GM21723 (cell line): ENCODE results near the gene NCAM1.
"Not testable (repeated sequence)": the region's sequence is repeated elsewhere in the genome, so short reads cannot be mapped to it uniquely, and the experiment has no call there.

Experiments used
- ATAC-seq: cut with Tn5 transposase; IDR thresholded peaks from one replicate; pipeline ENCODE4 v1.9.1; 2021; ENCODE audit warnings: mild to moderate bottlenecking, moderate library complexity; ENCODE audit not compliant: unreplicated experiment

NCAM1 gene

GRCh38 chr11:113019711-113020110, 58.5 kb downstream of the NCAM1 start:
- no peak for ATAC-seq

- ATAC-seq, result no peak
Observed at GRCh38 chr11:113021111-113021510, 59.9 kb downstream of the NCAM1 start.

GRCh38 chr11:113022262-113022661, 61.0 kb downstream of the NCAM1 start:
- no peak for ATAC-seq

GRCh38 chr11:113023228-113023627, 62.0 kb downstream of the NCAM1 start:
- ATAC-seq, result no peak

- ATAC-seq, result no peak
Observed at GRCh38 chr11:113023986-113024385, 62.8 kb downstream of the NCAM1 start.

GRCh38 chr11:113026778-113027177, 65.6 kb downstream of the NCAM1 start:
- ATAC-seq, result no peak

- no peak for ATAC-seq
Observed at GRCh38 chr11:113034576-113034975, 73.4 kb downstream of the NCAM1 start.

- ATAC-seq, result no peak
Observed at GRCh38 chr11:113035708-113036107, 74.5 kb downstream of the NCAM1 start.

- no peak for ATAC-seq
Observed at GRCh38 chr11:113043698-113044097, 82.5 kb downstream of the NCAM1 start.

GRCh38 chr11:113045146-113045545, 83.9 kb downstream of the NCAM1 start:
- no peak for ATAC-seq

- no peak for ATAC-seq
Observed at GRCh38 chr11:113046866-113047265, 85.6 kb downstream of the NCAM1 start.

GRCh38 chr11:113048820-113049768, 87.9 kb downstream of the NCAM1 start:
- no peak for ATAC-seq

- ATAC-seq, result not testable (repeated sequence)
Observed at GRCh38 chr11:113053042-113053441, 91.8 kb downstream of the NCAM1 start.

- ATAC-seq, result no peak
Observed at GRCh38 chr11:113057038-113057437, 95.8 kb downstream of the NCAM1 start.

- ATAC-seq, result no peak
Observed at GRCh38 chr11:113059548-113059947, 98.3 kb downstream of the NCAM1 start.

- no peak for ATAC-seq
Observed at GRCh38 chr11:113065330-113065729, 104.1 kb downstream of the NCAM1 start.

GRCh38 chr11:113072237-113072858, 111.1 kb downstream of the NCAM1 start:
- ATAC-seq, result no peak

GRCh38 chr11:113073290-113073953, 112.2 kb downstream of the NCAM1 start:
- no peak for ATAC-seq

- ATAC-seq, result no peak
Observed at GRCh38 chr11:113075586-113076095, 114.4 kb downstream of the NCAM1 start.

- ATAC-seq, result no peak
Observed at GRCh38 chr11:113077379-113077778, 116.2 kb downstream of the NCAM1 start.

- ATAC-seq, result no peak
Observed at GRCh38 chr11:113082341-113082955, 121.2 kb downstream of the NCAM1 start.
